ENCODE results near the gene COG6.
A peak's percentile ranks its signal among the peaks of the same experiment; 100 is the strongest.

COG6 gene

GRCh38 chr13:39676315-39676876, 20.9 kb downstream of the COG6 start:
- peak; percentile 74 for DNase-seq (ENCODE audit: low spot score)

GRCh38 chr13:39682310-39682709, 26.8 kb downstream of the COG6 start:
- no peak for DNase-seq (ENCODE audit: low spot score)

GRCh38 chr13:39682788-39683187, 27.3 kb downstream of the COG6 start:
- no peak for DNase-seq (ENCODE audit: low spot score)

- DNase-seq (ENCODE audit: low spot score), result peak; percentile 73
Observed at GRCh38 chr13:39684531-39685137, 29.2 kb downstream of the COG6 start.

- no peak for DNase-seq (ENCODE audit: low spot score)
Observed at GRCh38 chr13:39685652-39686051, 30.2 kb downstream of the COG6 start.

- no peak for DNase-seq (ENCODE audit: low spot score)
Observed at GRCh38 chr13:39688278-39688677, 32.8 kb downstream of the COG6 start.

- DNase-seq (ENCODE audit: low spot score), result no peak
Observed at GRCh38 chr13:39688699-39689405, 33.4 kb downstream of the COG6 start.

- DNase-seq (ENCODE audit: low spot score), result peak; percentile 44
Observed at GRCh38 chr13:39692660-39693438, 37.4 kb downstream of the COG6 start.

- no peak for DNase-seq (ENCODE audit: low spot score)
Observed at GRCh38 chr13:39699274-39699673, 43.8 kb downstream of the COG6 start.

- no peak for DNase-seq (ENCODE audit: low spot score)
Observed at GRCh38 chr13:39712626-39713025, 57.2 kb downstream of the COG6 start.

- DNase-seq (ENCODE audit: low spot score), result no peak
Observed at GRCh38 chr13:39729156-39729555, 73.7 kb downstream of the COG6 start.

GRCh38 chr13:39734952-39735351, 79.5 kb downstream of the COG6 start:
- DNase-seq (ENCODE audit: low spot score), result no peak

GRCh38 chr13:39737047-39737446, 81.6 kb downstream of the COG6 start:
- DNase-seq (ENCODE audit: low spot score), result no peak

GRCh38 chr13:39740761-39741160, 85.3 kb downstream of the COG6 start:
- DNase-seq (ENCODE audit: low spot score), result no peak

GRCh38 chr13:39748961-39749360, 93.5 kb downstream of the COG6 start:
- DNase-seq (ENCODE audit: low spot score), result no peak

GRCh38 chr13:39749528-39749927, 94.1 kb downstream of the COG6 start:
- DNase-seq (ENCODE audit: low spot score), result no peak

- DNase-seq (ENCODE audit: low spot score), result no peak
Observed at GRCh38 chr13:39751805-39752204, 96.3 kb downstream of the COG6 start.

- no peak for DNase-seq (ENCODE audit: low spot score)
Observed at GRCh38 chr13:39760521-39760920, 105.1 kb downstream of the COG6 start.

- peak; percentile 85 for DNase-seq (ENCODE audit: low spot score)
Observed at GRCh38 chr13:39765801-39766463, 110.5 kb downstream of the COG6 start.

GRCh38 chr13:39766464-39767158, 111.1 kb downstream of the COG6 start:
- peak; percentile 61 for DNase-seq (ENCODE audit: low spot score)

GRCh38 chr13:39767791-39768517, 112.5 kb downstream of the COG6 start:
- DNase-seq (ENCODE audit: low spot score), result no peak

Data from pons (tissue), 1 donor.